Measurements from ENCODE around the gene FXYD7. TPM values are rescaled to one million over a fixed set of nuclear protein-coding genes. Genes with fewer than 3 reads are reported as not detected.

FXYD7 gene
- total and polyA plus RNA-seq, 2 of the 4 experiments (the other 2 are of a cell fraction) = 0.31 TPM; not detected in 1

- H2BK20ac ChIP-seq (ENCODE audit: low read depth, low read length) = no peak overlapping the region
- dilution Hi-C loops (cut with HindIII; ENCODE audit: low sequenced_read_pairs, unreplicated experiment) = no loop called here
- no peak overlapping the region for H4K8ac ChIP-seq (ENCODE audit: low read depth in 2 of 2, low read length in 2 of 2)
- no peaks in the 10 kb centered on the region for H3K36me3 ChIP-seq (ENCODE audit: control insufficient read depth, insufficient read depth, low read length)
- no peak overlapping the region for H3K4me3 ChIP-seq (ENCODE audit: insufficient read depth, low read depth, low read length)
- H4K91ac ChIP-seq (ENCODE audit: insufficient read depth, low read depth, low read length) = no peak overlapping the region
- no peak overlapping the region for H3K23ac ChIP-seq (ENCODE audit: low read depth, low read length)
- no peak overlapping the region for H3K4me2 ChIP-seq (ENCODE audit: low read depth, low read length)
- 67% methylated on average over 10 of the region's 11 CpGs; no CpG with 5 or more reads in 1 of the 2 experiments for WGBS, 2 experiments (ENCODE audit: extremely low coverage in 2 of 2, insufficient read length in 1 of 2)
- H2BK120ac ChIP-seq (ENCODE audit: low read depth, low read length) = no peak overlapping the region
- no peak overlapping the region for H3K9ac ChIP-seq (ENCODE audit: low read depth, low read length)
- no peaks in the 10 kb centered on the region for H4K20me1 ChIP-seq (ENCODE audit: insufficient read depth, low read length)
- H3K14ac ChIP-seq (replicated peaks; ENCODE audit: low read depth, low read length) = no peak overlapping the region
- H3K4ac ChIP-seq (ENCODE audit: low read depth, low read length) = no peak overlapping the region
- no peak overlapping the region for H3K27ac ChIP-seq (ENCODE audit: insufficient read depth, low read length)
- H3K79me1 ChIP-seq (ENCODE audit: low read depth in 1 of 2, low read length in 2 of 2) = no peaks in the 10 kb centered on the region
- DNase-seq (no peak), ATAC-seq (ENCODE audit: low read depth) (no peak)
- intact Hi-C loops (cut with micrococcal nuclease) = no loop called here
- no peaks in the 10 kb centered on the region for H3K9me1 ChIP-seq (ENCODE audit: insufficient read depth, low read length)
- H3K18ac ChIP-seq (ENCODE audit: low read depth, low read length) = no peak overlapping the region
- in situ Hi-C loops (cut with MboI; ENCODE audit: low sequenced_read_pairs) = no loop called here
- peak overlapping the region; percentile 32 for H2AFZ ChIP-seq (replicated peaks; ENCODE audit: low read length, poor library complexity)
- no peak for TF ChIP-seq CEBPB (IDR thresholded peaks at IDR 0.05; ENCODE audit: low read depth, low read length)
- TF ChIP-seq NFE2L2 (IDR thresholded peaks at IDR 0.05; ENCODE audit: low read depth, low read length) = no peak
- no peak for TF ChIP-seq CTCF (conservative IDR thresholded peaks at IDR 0.05; ENCODE audit: low read depth, low read length)
- no peak for TF ChIP-seq RCOR1 (IDR thresholded peaks at IDR 0.05; ENCODE audit: insufficient replicate concordance, low read length)
- TF ChIP-seq ELK1 (IDR thresholded peaks at IDR 0.05; ENCODE audit: borderline replicate concordance, low read depth, low read length) = no peak
- H3K56ac ChIP-seq (ENCODE audit: extremely low read depth, insufficient read depth, low read length) = no peak overlapping the region
- CTCF ChIA-PET = no interaction called here
- peaks cover 3% of the 10 kb centered on the region; the same call in 1 of the 2 replicates for H3K27me3 ChIP-seq (ENCODE audit: control insufficient read depth, insufficient read depth, low read length)
- no peaks in the 10 kb centered on the region for H3K9me3 ChIP-seq (ENCODE audit: control insufficient read depth, insufficient read depth, low read length)
- no peak overlapping the region for H2BK5ac ChIP-seq (ENCODE audit: low read depth, low read length, poor library complexity, severe bottlenecking)
- no peak overlapping the region for H2BK15ac ChIP-seq (ENCODE audit: low read depth, low read length)
- POLR2A ChIA-PET (ENCODE audit: unreplicated experiment) = no interaction called here
- no TSS peak for BruUV-seq (replicated peaks)
- H4K5ac ChIP-seq (ENCODE audit: low read depth, low read length) = no peak overlapping the region
- no peak overlapping the region for H2AK5ac ChIP-seq (ENCODE audit: low read depth, low read length)
- H2AK9ac ChIP-seq (replicated peaks; ENCODE audit: low read depth, low read length, poor library complexity) = no peak overlapping the region
- no peaks in the 10 kb centered on the region for H3K4me1 ChIP-seq (ENCODE audit: control insufficient read depth, insufficient read depth, low read length)
These were observed 49.0 kb upstream of the FXYD7 start for GRCh38 chr19:35093941-35094647.
